ENCODE data around the gene PAQR6.
A peak's percentile ranks its signal among the peaks of the same experiment; 100 is the strongest.

The PAQR6 gene

GRCh38 chr1:156247460-156248322 lies at the start of gene PAQR6:
Gene PAQR6 (minus strand): TSS chr1:156248056. CDS start chr1:156246731, 1,325 bp downstream.
- peaks cover 32% of the 10 kb centered on the region for H3K4me1 ChIP-seq (ENCODE audit: control insufficient read depth, insufficient read depth, low read length)
- H3K27me3 ChIP-seq (ENCODE audit: control insufficient read depth, insufficient read depth, low read length): peaks cover 27% of the 10 kb centered on the region
- H3K9me3 ChIP-seq (ENCODE audit: control insufficient read depth, low read length): no peaks in the 10 kb centered on the region
- no peak within 1 kb of the TSS for H3K9ac ChIP-seq (ENCODE audit: low read length)
- H3K4me3 ChIP-seq (ENCODE audit: low read length): no peak within 1 kb of the TSS
- H3K36me3 ChIP-seq (ENCODE audit: control insufficient read depth, insufficient read depth, low read length): peaks cover 24% of the 10 kb centered on the region

GRCh38 chr1:156295391-156295947 lies 47.6 kb upstream of the PAQR6 start, which contains the start of gene GLMP:
Gene GLMP (minus strand): TSS chr1:156295679. CDS start chr1:156295645, 34 bp downstream.
- Histone ChIP-seq H3K27me3 (ENCODE audit: control insufficient read depth, insufficient read depth, low read length) (no peaks in the 10 kb centered on the region), H3K9me3 (ENCODE audit: control insufficient read depth, low read length) (no peaks in the 10 kb centered on the region), H3K4me3 (ENCODE audit: low read length) (peak within 1 kb of the TSS; percentile 92), H3K36me3 (ENCODE audit: control insufficient read depth, insufficient read depth, low read length) (no peaks in the 10 kb centered on the region), H3K9ac (ENCODE audit: low read length) (peak within 1 kb of the TSS; percentile 95), H3K4me1 (ENCODE audit: control insufficient read depth, insufficient read depth, low read length) (peaks cover 21% of the 10 kb centered on the region)

- no peaks in the 10 kb centered on the region for H3K9me3 ChIP-seq (ENCODE audit: control insufficient read depth, low read length)
- H3K4me1 ChIP-seq (ENCODE audit: control insufficient read depth, insufficient read depth, low read length): peaks cover 21% of the 10 kb centered on the region
- H3K4me3 ChIP-seq (ENCODE audit: low read length): no peak overlapping the region
- H3K27me3 ChIP-seq (ENCODE audit: control insufficient read depth, insufficient read depth, low read length): no peaks in the 10 kb centered on the region
- H3K36me3 ChIP-seq (ENCODE audit: control insufficient read depth, insufficient read depth, low read length): no peaks in the 10 kb centered on the region
- no peak overlapping the region for H3K9ac ChIP-seq (ENCODE audit: low read length)
Measured at GRCh38 chr1:156293895-156294294, 46.0 kb upstream of the PAQR6 start.

- Histone ChIP-seq H3K9me3 (ENCODE audit: control insufficient read depth, low read length) (no peaks in the 10 kb centered on the region), H3K9ac (ENCODE audit: low read length) (no peak overlapping the region), H3K4me1 (ENCODE audit: control insufficient read depth, insufficient read depth, low read length) (peaks cover 21% of the 10 kb centered on the region), H3K27me3 (ENCODE audit: control insufficient read depth, insufficient read depth, low read length) (no peaks in the 10 kb centered on the region), H3K36me3 (ENCODE audit: control insufficient read depth, insufficient read depth, low read length) (no peaks in the 10 kb centered on the region), H3K4me3 (ENCODE audit: low read length) (no peak overlapping the region)
Measured at GRCh38 chr1:156293098-156293434, 45.2 kb upstream of the PAQR6 start.

- Histone ChIP-seq H3K4me3 (ENCODE audit: low read length) (peak overlapping the region; percentile 60), H3K36me3 (ENCODE audit: control insufficient read depth, insufficient read depth, low read length) (no peaks in the 10 kb centered on the region), H3K9ac (ENCODE audit: low read length) (peak overlapping the region; percentile 72), H3K4me1 (ENCODE audit: control insufficient read depth, insufficient read depth, low read length) (peaks cover 21% of the 10 kb centered on the region), H3K27me3 (ENCODE audit: control insufficient read depth, insufficient read depth, low read length) (no peaks in the 10 kb centered on the region), H3K9me3 (ENCODE audit: control insufficient read depth, low read length) (no peaks in the 10 kb centered on the region)
Measured at GRCh38 chr1:156291226-156292061, 43.6 kb upstream of the PAQR6 start.

- H3K9me3 ChIP-seq (ENCODE audit: control insufficient read depth, low read length): no peaks in the 10 kb centered on the region
- no peaks in the 10 kb centered on the region for H3K27me3 ChIP-seq (ENCODE audit: control insufficient read depth, insufficient read depth, low read length)
- no peaks in the 10 kb centered on the region for H3K36me3 ChIP-seq (ENCODE audit: control insufficient read depth, insufficient read depth, low read length)
- no peak overlapping the region for H3K9ac ChIP-seq (ENCODE audit: low read length)
- H3K4me3 ChIP-seq (ENCODE audit: low read length): no peak overlapping the region
- H3K4me1 ChIP-seq (ENCODE audit: control insufficient read depth, insufficient read depth, low read length): peaks cover 16% of the 10 kb centered on the region
Measured at GRCh38 chr1:156289857-156290256, 42.0 kb upstream of the PAQR6 start.

- H3K4me1 ChIP-seq (ENCODE audit: control insufficient read depth, insufficient read depth, low read length): peaks cover 21% of the 10 kb centered on the region
- no peaks in the 10 kb centered on the region for H3K36me3 ChIP-seq (ENCODE audit: control insufficient read depth, insufficient read depth, low read length)
- H3K27me3 ChIP-seq (ENCODE audit: control insufficient read depth, insufficient read depth, low read length): no peaks in the 10 kb centered on the region
- no peaks in the 10 kb centered on the region for H3K9me3 ChIP-seq (ENCODE audit: control insufficient read depth, low read length)
- H3K9ac ChIP-seq (ENCODE audit: low read length): no peak overlapping the region
- H3K4me3 ChIP-seq (ENCODE audit: low read length): no peak overlapping the region
Measured at GRCh38 chr1:156286061-156286460, 38.2 kb upstream of the PAQR6 start.

- Histone ChIP-seq H3K4me3 (ENCODE audit: low read length) (no peak overlapping the region), H3K9ac (ENCODE audit: low read length) (no peak overlapping the region), H3K4me1 (ENCODE audit: control insufficient read depth, insufficient read depth, low read length) (peaks cover 22% of the 10 kb centered on the region), H3K36me3 (ENCODE audit: control insufficient read depth, insufficient read depth, low read length) (no peaks in the 10 kb centered on the region), H3K27me3 (ENCODE audit: control insufficient read depth, insufficient read depth, low read length) (no peaks in the 10 kb centered on the region), H3K9me3 (ENCODE audit: control insufficient read depth, low read length) (no peaks in the 10 kb centered on the region)
Measured at GRCh38 chr1:156285437-156285836, 37.6 kb upstream of the PAQR6 start.

- no peaks in the 10 kb centered on the region for H3K27me3 ChIP-seq (ENCODE audit: control insufficient read depth, insufficient read depth, low read length)
- peak overlapping the region; percentile 50 for H3K9ac ChIP-seq (ENCODE audit: low read length)
- no peaks in the 10 kb centered on the region for H3K9me3 ChIP-seq (ENCODE audit: control insufficient read depth, low read length)
- peaks cover 26% of the 10 kb centered on the region for H3K4me1 ChIP-seq (ENCODE audit: control insufficient read depth, insufficient read depth, low read length)
- H3K36me3 ChIP-seq (ENCODE audit: control insufficient read depth, insufficient read depth, low read length): no peaks in the 10 kb centered on the region
- H3K4me3 ChIP-seq (ENCODE audit: low read length): no peak overlapping the region
Measured at GRCh38 chr1:156284757-156285156, 36.9 kb upstream of the PAQR6 start.

GRCh38 chr1:156284112-156284511 lies 36.3 kb upstream of the PAQR6 start, which contains the start of gene TMEM79:
Gene TMEM79 (plus strand): TSS chr1:156284325. CDS start chr1:156285227, 902 bp downstream.
- no peaks in the 10 kb centered on the region for H3K9me3 ChIP-seq (ENCODE audit: control insufficient read depth, low read length)
- peak within 1 kb of the TSS; percentile 66 for H3K4me3 ChIP-seq (ENCODE audit: low read length)
- H3K36me3 ChIP-seq (ENCODE audit: control insufficient read depth, insufficient read depth, low read length): no peaks in the 10 kb centered on the region
- no peaks in the 10 kb centered on the region for H3K27me3 ChIP-seq (ENCODE audit: control insufficient read depth, insufficient read depth, low read length)
- peaks cover 26% of the 10 kb centered on the region for H3K4me1 ChIP-seq (ENCODE audit: control insufficient read depth, insufficient read depth, low read length)
- peak within 1 kb of the TSS; percentile 90 for H3K9ac ChIP-seq (ENCODE audit: low read length)

- Histone ChIP-seq H3K4me3 (ENCODE audit: low read length) (peak overlapping the region; percentile 66), H3K9ac (ENCODE audit: low read length) (peak overlapping the region; percentile 90), H3K4me1 (ENCODE audit: control insufficient read depth, insufficient read depth, low read length) (peaks cover 26% of the 10 kb centered on the region), H3K27me3 (ENCODE audit: control insufficient read depth, insufficient read depth, low read length) (no peaks in the 10 kb centered on the region), H3K9me3 (ENCODE audit: control insufficient read depth, low read length) (no peaks in the 10 kb centered on the region), H3K36me3 (ENCODE audit: control insufficient read depth, insufficient read depth, low read length) (no peaks in the 10 kb centered on the region)
Measured at GRCh38 chr1:156283521-156283920, 35.7 kb upstream of the PAQR6 start.
